Measurements from ENCODE around the gene BAZ2B. TPM values are rescaled to one million over a fixed set of nuclear protein-coding genes. Genes with fewer than 3 reads are reported as not detected.

BAZ2B gene
- total RNA-seq, 8 experiments from 2014 or later, result 81.1 to 148 (median 90.2) TPM

GRCh38 chr2:159497847-159498246 lies 118.5 kb downstream of the BAZ2B start:
- 61 to 100% (median 94%) methylated on average over 1 to 2 of the region's 2 CpGs; no CpG with 5 or more reads in 1 of the 10 experiments for WGBS, 10 experiments
- no peaks in the 10 kb centered on the region for H3K4me1 ChIP-seq (replicated peaks in 1 of 2)
- H3K27ac ChIP-seq, result no peak overlapping the region
- in situ Hi-C loops (cut with MboI; ENCODE audit: low pct_unique_long_range_greater_than_20kb in 2 of 9, low sequenced_read_pairs in 9 of 9, unreplicated experiment in 9 of 9), result no loop called here
- ATAC-seq (replicated peaks in 6 of 8), result peak in 1 of 8 experiments; percentile 15
- no peak overlapping the region for H3K4me3 ChIP-seq

GRCh38 chr2:159497256-159497655 lies 119.1 kb downstream of the BAZ2B start:
- H3K4me1 ChIP-seq (replicated peaks in 1 of 2), result no peaks in the 10 kb centered on the region
- in situ Hi-C loops (cut with MboI; ENCODE audit: low pct_unique_long_range_greater_than_20kb in 2 of 9, low sequenced_read_pairs in 9 of 9, unreplicated experiment in 9 of 9), result no loop called here
- H3K27ac ChIP-seq, result no peak overlapping the region
- ATAC-seq (replicated peaks in 6 of 8), result peak in 4 of 8 experiments; percentile 21 to 100 (median 79)
- no peak overlapping the region for H3K4me3 ChIP-seq

- no peaks in the 10 kb centered on the region for H3K4me1 ChIP-seq (replicated peaks in 1 of 2)
- in situ Hi-C loops (cut with MboI; ENCODE audit: low pct_unique_long_range_greater_than_20kb in 2 of 9, low sequenced_read_pairs in 9 of 9, unreplicated experiment in 9 of 9), result no loop called here
- no peak for ATAC-seq (replicated peaks in 6 of 8)
- no peak overlapping the region for H3K27ac ChIP-seq
- 94 to 100% (median 100%) methylated on average over 2 of the region's 2 CpGs; no CpG with 5 or more reads in 1 of the 10 experiments for WGBS, 10 experiments
- H3K4me3 ChIP-seq, result no peak overlapping the region
These were observed 126.9 kb downstream of the BAZ2B start for GRCh38 chr2:159489476-159489875.

- H3K4me3 ChIP-seq, result no peak overlapping the region
- in situ Hi-C loops (cut with MboI; ENCODE audit: low pct_unique_long_range_greater_than_20kb in 2 of 9, low sequenced_read_pairs in 9 of 9, unreplicated experiment in 9 of 9), result no loop called here
- 49 to 100% (median 84%) methylated on average over 1 to 2 of the region's 2 CpGs; no CpG with 5 or more reads in 1 of the 10 experiments for WGBS, 10 experiments
- no peak overlapping the region for H3K27ac ChIP-seq
- ATAC-seq (replicated peaks in 6 of 8), result no peak
- H3K4me1 ChIP-seq (replicated peaks in 1 of 2), result no peaks in the 10 kb centered on the region
These were observed 131.8 kb downstream of the BAZ2B start for GRCh38 chr2:159484532-159484931.

- in situ Hi-C loops (cut with MboI; ENCODE audit: low pct_unique_long_range_greater_than_20kb in 2 of 9, low sequenced_read_pairs in 9 of 9, unreplicated experiment in 9 of 9), result no loop called here
- WGBS, 10 experiments, result 92 to 100% (median 95%) methylated on average over 2 of the region's 2 CpGs; no CpG with 5 or more reads in 1 of the 10 experiments
These were observed 140.0 kb downstream of the BAZ2B start for GRCh38 chr2:159476329-159476728.

GRCh38 chr2:159475793-159476192 lies 140.6 kb downstream of the BAZ2B start:
- no peaks in the 10 kb centered on the region for H3K4me1 ChIP-seq (replicated peaks in 1 of 2)
- 83 to 100% (median 97%) methylated on average over 1 to 4 of the region's 4 CpGs; no CpG with 5 or more reads in 4 of the 10 experiments for WGBS, 10 experiments
- in situ Hi-C loops (cut with MboI; ENCODE audit: low pct_unique_long_range_greater_than_20kb in 2 of 9, low sequenced_read_pairs in 9 of 9, unreplicated experiment in 9 of 9), result no loop called here
- H3K27ac ChIP-seq, result no peak overlapping the region
- no peak for ATAC-seq (replicated peaks in 6 of 8)
- H3K4me3 ChIP-seq, result no peak overlapping the region

More at GRCh38 chr2:159476329-159476728, 140.0 kb downstream of the BAZ2B start:
- no peak overlapping the region for H3K27ac ChIP-seq
- ATAC-seq (replicated peaks in 6 of 8), result no peak
- no peak overlapping the region for H3K4me3 ChIP-seq
- H3K4me1 ChIP-seq (replicated peaks in 1 of 2), result no peaks in the 10 kb centered on the region

GRCh38 chr2:159471340-159471739 lies 145.0 kb downstream of the BAZ2B start:
- 0 to 80% (median 64%) methylated on average over 1 to 2 of the region's 2 CpGs; no CpG with 5 or more reads in 3 of the 10 experiments for WGBS, 10 experiments
- H3K4me3 ChIP-seq, result no peak overlapping the region
- no peaks in the 10 kb centered on the region for H3K4me1 ChIP-seq (replicated peaks in 1 of 2)
- ATAC-seq (replicated peaks in 6 of 8), result no peak
- in situ Hi-C loops (cut with MboI; ENCODE audit: low pct_unique_long_range_greater_than_20kb in 2 of 9, low sequenced_read_pairs in 9 of 9, unreplicated experiment in 9 of 9), result no loop called here
- no peak overlapping the region for H3K27ac ChIP-seq

GRCh38 chr2:159468257-159468656 lies 148.1 kb downstream of the BAZ2B start:
- H3K27ac ChIP-seq, result no peak overlapping the region
- no peak overlapping the region for H3K4me3 ChIP-seq
- WGBS, 10 experiments, result 80 to 100% (median 96%) methylated on average over 1 to 2 of the region's 2 CpGs
- no peak for ATAC-seq (replicated peaks in 6 of 8)
- in situ Hi-C loops (cut with MboI; ENCODE audit: low pct_unique_long_range_greater_than_20kb in 2 of 9, low sequenced_read_pairs in 9 of 9, unreplicated experiment in 9 of 9), result no loop called here
- no peaks in the 10 kb centered on the region for H3K4me1 ChIP-seq (replicated peaks in 1 of 2)

GRCh38 chr2:159462961-159463360 lies 153.4 kb downstream of the BAZ2B start:
- no peak for ATAC-seq (replicated peaks in 6 of 8)
- WGBS, 10 experiments, result 0 to 99% (median 93%) methylated on average over 1 to 7 of the region's 7 CpGs; no CpG with 5 or more reads in 1 of the 10 experiments
- H3K4me1 ChIP-seq (replicated peaks in 1 of 2), result no peaks in the 10 kb centered on the region
- H3K4me3 ChIP-seq, result no peak overlapping the region
- H3K27ac ChIP-seq, result no peak overlapping the region
- in situ Hi-C loops (cut with MboI; ENCODE audit: low pct_unique_long_range_greater_than_20kb in 2 of 9, low sequenced_read_pairs in 9 of 9, unreplicated experiment in 9 of 9), result no loop called here

DNA sequence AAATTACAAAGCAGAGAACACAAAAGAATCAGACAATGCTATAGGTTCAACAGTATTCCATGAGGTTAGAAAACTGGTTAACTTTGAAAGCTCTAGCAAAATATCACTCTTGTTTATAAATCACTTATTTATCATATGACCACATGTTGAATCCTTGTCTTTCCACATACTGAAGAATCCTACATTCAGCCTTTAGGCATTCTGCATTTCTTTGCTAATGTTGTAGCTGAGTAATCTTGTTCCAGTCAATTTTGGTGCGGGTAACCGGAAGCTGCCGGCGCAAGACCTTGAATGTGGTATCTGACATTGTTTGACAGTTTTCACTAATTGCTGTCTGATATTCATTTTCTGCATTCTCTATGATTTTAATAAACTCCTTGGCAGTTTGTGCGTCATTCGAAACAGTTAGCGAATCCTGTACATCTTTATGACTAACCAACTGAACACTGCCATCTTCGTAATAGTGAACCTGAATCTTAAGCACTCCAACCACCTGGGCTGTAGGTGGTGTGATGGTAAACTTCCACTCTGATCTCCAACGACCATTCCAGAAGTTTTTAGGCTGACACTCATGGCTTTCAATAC lies 154.1 kb downstream of the BAZ2B start:
- in situ Hi-C loops (cut with MboI; ENCODE audit: low pct_unique_long_range_greater_than_20kb in 2 of 9, low sequenced_read_pairs in 9 of 9, unreplicated experiment in 9 of 9), result no loop called here
- WGBS, 10 experiments, result 77 to 100% (median 91%) methylated on average over 3 to 9 of the region's 9 CpGs; no CpG with 5 or more reads in 1 of the 10 experiments
- Histone ChIP-seq H3K27ac (no peak overlapping the region), H3K4me3 (no peak overlapping the region), H3K4me1 (replicated peaks in 1 of 2) (no peaks in the 10 kb centered on the region)
- peak in 2 of 8 experiments; percentile 22 to 28 for ATAC-seq (replicated peaks in 6 of 8)

- H3K27ac ChIP-seq, result no peak overlapping the region
- H3K4me1 ChIP-seq (replicated peaks in 1 of 2), result no peaks in the 10 kb centered on the region
- WGBS, 10 experiments, result 20 to 90% (median 70%) methylated on average over 1 to 2 of the region's 2 CpGs; no CpG with 5 or more reads in 2 of the 10 experiments
- in situ Hi-C loops (cut with MboI; ENCODE audit: low pct_unique_long_range_greater_than_20kb in 2 of 9, low sequenced_read_pairs in 9 of 9, unreplicated experiment in 9 of 9), result no loop called here
- no peak for ATAC-seq (replicated peaks in 6 of 8)
- H3K4me3 ChIP-seq, result no peak overlapping the region
These were observed 155.3 kb downstream of the BAZ2B start for GRCh38 chr2:159461076-159461475.

GRCh38 chr2:159460227-159460626 lies 156.1 kb downstream of the BAZ2B start:
- no peak for ATAC-seq (replicated peaks in 6 of 8)
- H3K4me3 ChIP-seq, result no peak overlapping the region
- WGBS, 10 experiments, result 56 to 100% (median 76%) methylated on average over 1 of the region's 1 CpG; no CpG with 5 or more reads in 2 of the 10 experiments

DNA sequence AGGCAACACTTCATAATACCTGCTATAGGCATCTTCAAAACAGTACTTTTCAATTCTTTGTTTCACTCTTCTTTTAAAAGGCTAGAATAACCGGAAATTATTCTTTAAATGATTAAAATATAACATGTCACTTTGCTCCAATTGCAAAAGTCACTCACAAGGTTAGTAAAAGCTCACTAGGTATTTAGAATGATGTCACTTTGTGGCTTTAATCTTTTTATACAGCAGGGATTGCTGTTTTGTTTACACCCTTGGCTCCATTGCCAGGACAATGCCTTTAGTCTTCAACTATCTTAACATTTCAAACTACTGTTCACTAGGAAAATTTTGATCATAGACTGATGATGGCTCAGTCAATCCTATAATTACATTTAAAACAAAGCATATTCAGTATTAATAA lies 157.1 kb downstream of the BAZ2B start:
- Histone ChIP-seq H3K27ac (no peak overlapping the region), H3K4me1 (replicated peaks in 1 of 2) (no peaks in the 10 kb centered on the region), H3K4me3 (no peak overlapping the region)
- ATAC-seq (replicated peaks in 6 of 8), result no peak
- WGBS, 10 experiments, result 89 to 100% (median 100%) methylated on average over 1 of the region's 1 CpG; no CpG with 5 or more reads in 4 of the 10 experiments
- in situ Hi-C loops (cut with MboI; ENCODE audit: low pct_unique_long_range_greater_than_20kb in 2 of 9, low sequenced_read_pairs in 9 of 9, unreplicated experiment in 9 of 9), result no loop called here

More at GRCh38 chr2:159460227-159460626, 156.1 kb downstream of the BAZ2B start:
- H3K27ac ChIP-seq, result no peak overlapping the region
- in situ Hi-C loops (cut with MboI; ENCODE audit: low pct_unique_long_range_greater_than_20kb in 2 of 9, low sequenced_read_pairs in 9 of 9, unreplicated experiment in 9 of 9), result no loop called here
- H3K4me1 ChIP-seq (replicated peaks in 1 of 2), result no peaks in the 10 kb centered on the region

DNA sequence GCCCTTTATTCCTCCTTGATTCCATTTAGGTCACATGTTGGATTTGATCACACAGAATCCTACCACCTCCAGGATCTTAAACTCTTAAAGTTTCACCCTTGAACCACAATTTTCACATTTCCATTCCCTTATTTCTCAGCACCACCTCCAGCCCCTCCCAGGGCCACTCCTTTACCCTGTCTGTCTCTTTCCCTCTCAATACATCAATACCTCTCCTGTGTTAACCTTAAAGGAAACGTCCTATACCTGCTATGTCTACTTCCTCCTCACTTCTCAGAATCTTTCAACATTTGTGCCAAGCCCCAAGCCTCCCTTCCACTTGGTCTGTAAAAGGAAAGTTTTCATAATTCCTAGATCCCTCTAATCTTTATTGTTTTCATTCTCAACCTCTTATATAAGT lies 158.8 kb downstream of the BAZ2B start:
- H3K4me3 ChIP-seq, result no peak overlapping the region
- H3K4me1 ChIP-seq (replicated peaks in 1 of 2), result no peaks in the 10 kb centered on the region
- ATAC-seq (replicated peaks in 6 of 8), result no peak
- no peak overlapping the region for H3K27ac ChIP-seq
- 38 to 91% (median 66%) methylated on average over 1 of the region's 1 CpG; no CpG with 5 or more reads in 4 of the 10 experiments for WGBS, 10 experiments
- in situ Hi-C loops (cut with MboI; ENCODE audit: low pct_unique_long_range_greater_than_20kb in 2 of 9, low sequenced_read_pairs in 9 of 9, unreplicated experiment in 9 of 9), result no loop called here
